Measurements from ENCODE around the gene CLCN3. TPM values are rescaled to one million over a fixed set of nuclear protein-coding genes. Genes with fewer than 3 reads are reported as not detected.

The CLCN3 gene
- total RNA-seq, 1 experiment from 2014 or later: 63.0 TPM

DNA sequence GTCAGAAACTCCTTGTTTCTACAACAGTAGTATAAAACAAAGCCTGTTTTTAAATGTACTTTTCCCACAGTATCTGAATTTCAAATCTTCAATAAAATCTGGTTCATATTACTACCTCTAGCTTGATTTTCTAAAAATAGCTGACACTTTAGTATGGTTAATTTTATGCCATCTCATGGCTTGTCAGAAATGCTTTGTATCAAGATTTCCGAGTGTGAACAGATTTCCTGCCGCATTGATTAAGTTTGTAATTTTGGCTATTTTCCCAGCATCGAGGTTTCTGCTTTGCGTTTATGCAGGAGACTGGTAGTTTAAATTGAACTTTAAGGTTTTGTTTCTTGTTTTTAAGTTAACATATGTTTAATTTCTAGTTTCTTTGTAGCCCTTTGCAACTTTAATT, 44.2 kb downstream of the CLCN3 start:
- H3K27ac ChIP-seq (ENCODE audit: low read depth, low read length, poor library complexity, severe bottlenecking): peak overlapping the region; percentile 89
- peak overlapping the region; percentile 26 for H3K4me3 ChIP-seq (ENCODE audit: low read depth, low read length, poor library complexity, severe bottlenecking)
- intact Hi-C loops (cut with micrococcal nuclease; ENCODE audit: unreplicated experiment): loop anchor here (2.0 kb wide), 1 partner anchor 44 kb away; the partner anchor contains the start of gene CLCN3
- ChIA-PET POLR2A (ENCODE audit: low non-redundant PET) (interaction anchor here (0.5 to 0.6 kb wide), 2 partner anchors 11 to 631 kb away, joined by 3 to 5 read pairs; no protein-coding TSS in a partner anchor), CTCF (no interaction called here)
- H3K36me3 ChIP-seq (ENCODE audit: insufficient read depth, low read length, poor library complexity, severe bottlenecking): peaks cover 9% of the 10 kb centered on the region
- H3K9me3 ChIP-seq (ENCODE audit: low read depth, low read length, poor library complexity, severe bottlenecking): peaks cover 6% of the 10 kb centered on the region
- no TSS peak for BruUV-seq (replicated peaks)
- TF ChIP-seq EZH2 (IDR thresholded peaks at IDR 0.05; ENCODE audit: borderline replicate concordance, low read depth, low read length, poor library complexity, severe bottlenecking): no peak
- TF ChIP-seq, protein P1, sequence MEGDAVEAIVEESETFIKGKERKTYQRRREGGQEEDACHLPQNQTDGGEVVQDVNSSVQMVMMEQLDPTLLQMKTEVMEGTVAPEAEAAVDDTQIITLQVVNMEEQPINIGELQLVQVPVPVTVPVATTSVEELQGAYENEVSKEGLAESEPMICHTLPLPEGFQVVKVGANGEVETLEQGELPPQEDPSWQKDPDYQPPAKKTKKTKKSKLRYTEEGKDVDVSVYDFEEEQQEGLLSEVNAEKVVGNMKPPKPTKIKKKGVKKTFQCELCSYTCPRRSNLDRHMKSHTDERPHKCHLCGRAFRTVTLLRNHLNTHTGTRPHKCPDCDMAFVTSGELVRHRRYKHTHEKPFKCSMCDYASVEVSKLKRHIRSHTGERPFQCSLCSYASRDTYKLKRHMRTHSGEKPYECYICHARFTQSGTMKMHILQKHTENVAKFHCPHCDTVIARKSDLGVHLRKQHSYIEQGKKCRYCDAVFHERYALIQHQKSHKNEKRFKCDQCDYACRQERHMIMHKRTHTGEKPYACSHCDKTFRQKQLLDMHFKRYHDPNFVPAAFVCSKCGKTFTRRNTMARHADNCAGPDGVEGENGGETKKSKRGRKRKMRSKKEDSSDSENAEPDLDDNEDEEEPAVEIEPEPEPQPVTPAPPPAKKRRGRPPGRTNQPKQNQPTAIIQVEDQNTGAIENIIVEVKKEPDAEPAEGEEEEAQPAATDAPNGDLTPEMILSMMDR (conservative IDR thresholded peaks at IDR 0.05; ENCODE audit: low read depth, low read length): no peak
- peaks cover 44% of the 10 kb centered on the region for H3K4me1 ChIP-seq (ENCODE audit: insufficient read depth, low read length, poor library complexity, severe bottlenecking)
- peak; percentile 94 for DNase-seq (ENCODE audit: low spot score)
- H3K27me3 ChIP-seq (replicated peaks; ENCODE audit: insufficient read depth, low read depth, low read length, poor library complexity): no peaks in the 10 kb centered on the region

DNA sequence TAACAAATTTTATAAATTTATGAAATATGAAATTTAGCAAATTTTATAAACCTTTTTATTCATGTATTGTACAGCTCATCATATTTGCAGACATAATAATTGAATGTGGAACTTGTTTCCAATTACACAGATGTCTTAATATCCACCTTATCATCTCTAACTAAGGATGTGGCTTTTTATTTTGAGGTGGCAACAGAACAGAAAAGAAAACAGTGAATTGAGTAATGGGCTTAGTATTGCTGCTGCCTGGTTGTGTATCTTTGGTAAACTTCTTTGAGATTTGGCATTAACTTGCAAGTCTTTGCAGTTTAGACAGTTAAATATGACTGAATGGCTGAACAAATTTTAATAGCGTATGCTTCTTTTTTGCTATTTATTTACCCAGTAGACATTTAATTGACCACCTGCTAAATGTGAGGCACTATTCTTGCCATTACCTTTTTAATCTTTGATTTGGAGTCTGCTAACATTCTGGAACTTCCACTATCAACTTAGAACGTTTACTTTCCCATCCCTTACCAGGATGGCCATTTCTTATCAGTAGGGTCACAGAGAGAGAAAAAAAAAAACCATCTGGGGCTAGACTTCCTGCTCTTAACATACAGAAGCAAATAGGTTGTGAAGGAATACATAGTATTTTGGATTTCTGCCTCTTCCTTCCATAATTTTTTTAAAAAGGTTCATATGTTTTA, 44.8 kb downstream of the CLCN3 start:
- intact Hi-C loops (cut with micrococcal nuclease; ENCODE audit: unreplicated experiment): loop anchor here (2.0 kb wide), 1 partner anchor 44 kb away; the partner anchor contains the start of gene CLCN3
- no peaks in the 10 kb centered on the region for H3K27me3 ChIP-seq (replicated peaks; ENCODE audit: insufficient read depth, low read depth, low read length, poor library complexity)
- no TSS peak for BruUV-seq (replicated peaks)
- peak overlapping the region; percentile 16 for H3K4me3 ChIP-seq (ENCODE audit: low read depth, low read length, poor library complexity, severe bottlenecking)
- CTCF ChIA-PET: no interaction called here
- H3K9me3 ChIP-seq (ENCODE audit: low read depth, low read length, poor library complexity, severe bottlenecking): peaks cover 6% of the 10 kb centered on the region
- peaks cover 9% of the 10 kb centered on the region for H3K36me3 ChIP-seq (ENCODE audit: insufficient read depth, low read length, poor library complexity, severe bottlenecking)
- TF ChIP-seq, protein P1 (conservative IDR thresholded peaks at IDR 0.05; ENCODE audit: low read depth, low read length): no peak
- TF ChIP-seq EZH2 (IDR thresholded peaks at IDR 0.05; ENCODE audit: borderline replicate concordance, low read depth, low read length, poor library complexity, severe bottlenecking): no peak
- peak; percentile 37 for DNase-seq (ENCODE audit: low spot score)
- peak overlapping the region; percentile 89 for H3K27ac ChIP-seq (ENCODE audit: low read depth, low read length, poor library complexity, severe bottlenecking)
- POLR2A ChIA-PET (ENCODE audit: low non-redundant PET): interaction anchor here (0.5 to 0.6 kb wide), 2 partner anchors 10 to 631 kb away, joined by 3 to 5 read pairs; no protein-coding TSS in a partner anchor
- peaks cover 44% of the 10 kb centered on the region for H3K4me1 ChIP-seq (ENCODE audit: insufficient read depth, low read length, poor library complexity, severe bottlenecking)

DNA sequence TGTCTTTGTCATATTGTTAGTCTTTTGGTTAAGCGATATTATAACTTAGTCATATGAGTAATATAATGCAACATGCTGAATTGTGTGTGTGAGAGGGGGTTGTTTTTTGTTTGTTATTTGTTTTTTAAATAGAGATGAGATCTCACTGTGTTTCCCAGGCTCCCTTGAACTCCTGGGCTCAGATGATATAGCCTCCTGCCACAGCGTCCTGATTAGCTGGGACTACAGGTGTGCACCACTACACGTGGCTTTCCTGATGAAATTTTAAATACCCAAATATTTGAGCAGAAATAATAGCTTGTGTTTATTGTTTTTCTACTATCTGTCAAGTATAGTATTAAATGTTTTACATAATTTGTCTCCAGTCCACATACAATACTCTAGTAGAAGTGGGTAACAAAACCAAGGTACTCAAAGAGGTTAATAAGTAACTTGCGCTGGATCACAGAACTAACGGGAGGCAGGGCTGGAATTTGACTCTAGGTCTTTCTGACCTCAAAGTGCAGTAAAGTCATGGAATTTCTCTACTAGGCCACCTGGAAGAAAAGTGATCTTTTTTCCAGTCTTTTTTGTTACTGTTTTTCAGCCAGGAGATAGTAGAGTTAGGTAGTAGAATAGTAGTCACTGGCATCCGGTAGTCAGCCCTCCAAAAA, 47.8 kb downstream of the CLCN3 start:
- TF ChIP-seq, protein P1 (conservative IDR thresholded peaks at IDR 0.05; ENCODE audit: low read depth, low read length): no peak
- CTCF ChIA-PET: no interaction called here
- H3K36me3 ChIP-seq (ENCODE audit: insufficient read depth, low read length, poor library complexity, severe bottlenecking): peaks cover 9% of the 10 kb centered on the region
- peaks cover 23% of the 10 kb centered on the region for H3K4me1 ChIP-seq (ENCODE audit: insufficient read depth, low read length, poor library complexity, severe bottlenecking)
- H3K4me3 ChIP-seq (ENCODE audit: low read depth, low read length, poor library complexity, severe bottlenecking): no peak overlapping the region
- intact Hi-C loops (cut with micrococcal nuclease; ENCODE audit: unreplicated experiment): no loop called here
- H3K9me3 ChIP-seq (ENCODE audit: low read depth, low read length, poor library complexity, severe bottlenecking): peaks cover 6% of the 10 kb centered on the region
- no peak overlapping the region for H3K27ac ChIP-seq (ENCODE audit: low read depth, low read length, poor library complexity, severe bottlenecking)
- POLR2A ChIA-PET (ENCODE audit: low non-redundant PET): no interaction called here
- H3K27me3 ChIP-seq (replicated peaks; ENCODE audit: insufficient read depth, low read depth, low read length, poor library complexity): no peaks in the 10 kb centered on the region
- no TSS peak for BruUV-seq (replicated peaks)
- no peak for DNase-seq (ENCODE audit: low spot score)
